Measurements from ENCODE around the gene SCMH1. TPM values are rescaled to one million over a fixed set of nuclear protein-coding genes. Genes with fewer than 3 reads are reported as not detected.
A peak's percentile ranks its signal among the peaks of the same experiment; 100 is the strongest.

Gene SCMH1
- total RNA-seq, 2 experiments from 2014 or later = 25.3 to 26.1 TPM

DNA sequence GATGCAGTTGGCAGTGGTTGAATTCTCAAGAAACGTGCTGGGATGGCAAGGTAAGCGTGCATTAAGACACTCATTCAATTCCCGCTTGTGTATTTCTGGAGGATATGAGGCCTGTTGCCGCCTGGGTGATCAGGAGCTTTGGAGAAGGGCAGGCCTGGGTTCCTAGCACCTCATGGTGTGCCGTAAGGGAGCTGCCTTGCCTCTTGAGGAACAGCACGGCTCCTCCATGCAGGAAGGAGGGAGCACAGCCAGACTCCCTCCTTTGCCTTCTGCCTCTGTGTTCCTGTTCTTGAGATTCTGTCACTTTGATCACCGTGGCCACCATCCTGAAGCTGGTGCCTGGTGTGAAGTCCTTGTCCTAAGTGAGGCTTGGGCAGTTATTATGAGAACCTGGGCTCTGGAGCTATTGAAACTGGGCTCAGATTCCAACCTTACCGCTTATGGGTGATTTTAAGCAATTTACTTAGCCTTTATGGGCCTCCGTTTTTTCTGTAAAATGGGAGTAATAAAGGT, 238.9 kb downstream of the SCMH1 start:
- TF ChIP-seq, protein P1, sequence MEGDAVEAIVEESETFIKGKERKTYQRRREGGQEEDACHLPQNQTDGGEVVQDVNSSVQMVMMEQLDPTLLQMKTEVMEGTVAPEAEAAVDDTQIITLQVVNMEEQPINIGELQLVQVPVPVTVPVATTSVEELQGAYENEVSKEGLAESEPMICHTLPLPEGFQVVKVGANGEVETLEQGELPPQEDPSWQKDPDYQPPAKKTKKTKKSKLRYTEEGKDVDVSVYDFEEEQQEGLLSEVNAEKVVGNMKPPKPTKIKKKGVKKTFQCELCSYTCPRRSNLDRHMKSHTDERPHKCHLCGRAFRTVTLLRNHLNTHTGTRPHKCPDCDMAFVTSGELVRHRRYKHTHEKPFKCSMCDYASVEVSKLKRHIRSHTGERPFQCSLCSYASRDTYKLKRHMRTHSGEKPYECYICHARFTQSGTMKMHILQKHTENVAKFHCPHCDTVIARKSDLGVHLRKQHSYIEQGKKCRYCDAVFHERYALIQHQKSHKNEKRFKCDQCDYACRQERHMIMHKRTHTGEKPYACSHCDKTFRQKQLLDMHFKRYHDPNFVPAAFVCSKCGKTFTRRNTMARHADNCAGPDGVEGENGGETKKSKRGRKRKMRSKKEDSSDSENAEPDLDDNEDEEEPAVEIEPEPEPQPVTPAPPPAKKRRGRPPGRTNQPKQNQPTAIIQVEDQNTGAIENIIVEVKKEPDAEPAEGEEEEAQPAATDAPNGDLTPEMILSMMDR (IDR thresholded peaks at IDR 0.05) = no peak
- ATAC-seq = peak; percentile 5
- Mint-ChIP-seq H3K9me3 (no peaks in the 10 kb centered on the region), H3K27me3 (no peaks in the 10 kb centered on the region), H3K4me1 (ENCODE audit: low read depth) (peaks cover 27% of the 10 kb centered on the region), H3K27ac (peak overlapping the region; percentile 37), H3K36me3 (ENCODE audit: low read depth) (peaks cover 81% of the 10 kb centered on the region), H3K4me3 (no peak overlapping the region)
- intact Hi-C loops (cut with micrococcal nuclease) = no loop called here
- no peak for DNase-seq
- CTCF ChIA-PET = interaction anchor here (0.6 to 2.3 kb wide), 9 partner anchors 8 to 141 kb away, joined by 3 to 12 read pairs (median 3); partner anchors contain the start of genes CITED4, CTPS1 and SLFNL1
- POLR2A ChIA-PET = interaction anchor here (1.0 to 6.4 kb wide), 8 partner anchors 9 to 28 kb away, joined by 3 to 67 read pairs (median 11); partner anchors contain the start of gene CTPS1

DNA sequence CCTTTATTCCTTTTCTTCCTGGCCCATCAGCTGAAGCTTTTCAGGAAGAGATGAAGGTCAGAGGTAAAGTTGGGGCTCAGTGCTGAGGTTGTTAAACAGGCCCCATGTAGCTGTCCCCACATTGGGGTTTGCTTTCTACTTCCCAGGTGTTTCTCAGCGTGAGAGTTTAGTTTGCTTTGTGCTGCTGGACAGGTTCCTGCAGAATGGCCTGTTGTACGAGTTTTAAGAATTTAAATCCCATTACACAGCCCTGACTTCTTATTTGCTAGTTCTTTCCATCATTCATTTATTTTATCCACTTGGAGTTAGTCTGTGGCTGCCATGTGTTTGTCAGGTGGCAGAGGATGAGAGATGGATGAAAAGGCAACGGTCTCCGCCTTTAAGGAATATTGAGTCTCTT, 243.4 kb downstream of the SCMH1 start:
- Mint-ChIP-seq H3K27ac (no peak overlapping the region), H3K27me3 (no peaks in the 10 kb centered on the region), H3K4me3 (no peak overlapping the region), H3K4me1 (ENCODE audit: low read depth) (peaks cover 24% of the 10 kb centered on the region), H3K36me3 (ENCODE audit: low read depth) (peaks cover 77% of the 10 kb centered on the region), H3K9me3 (no peaks in the 10 kb centered on the region)
- TF ChIP-seq, protein P1 (IDR thresholded peaks at IDR 0.05) = no peak
- ChIA-PET CTCF (no interaction called here), POLR2A (no interaction called here)
- DNase-seq (no peak), ATAC-seq (no peak)
- intact Hi-C loops (cut with micrococcal nuclease) = no loop called here

DNA sequence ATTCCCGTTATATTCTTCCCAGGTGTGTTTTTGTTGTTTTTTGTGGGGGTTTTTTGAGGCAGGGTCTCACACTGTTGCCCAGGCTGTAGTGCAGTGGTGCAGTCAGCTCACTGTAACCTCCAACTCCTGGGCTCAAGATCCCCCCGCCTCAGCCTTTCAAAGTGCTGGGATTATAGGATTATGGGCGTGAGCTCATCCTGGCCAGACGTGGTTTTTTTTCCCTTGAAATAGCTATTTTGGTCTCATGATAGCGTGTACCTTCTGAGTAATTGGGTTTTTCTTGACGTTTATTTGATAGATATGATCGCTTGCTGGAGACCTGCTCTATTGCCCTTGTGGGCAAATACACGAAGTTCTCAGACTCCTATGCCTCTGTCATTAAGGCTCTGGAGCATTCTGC, 245.0 kb downstream of the SCMH1 start:
- no peak overlapping the region for H3K27ac Mint-ChIP-seq
- CTCF ChIA-PET = no interaction called here
- POLR2A ChIA-PET = interaction anchor here (0.8 to 3.5 kb wide), 8 partner anchors 11 to 26 kb away, joined by 3 to 16 read pairs (median 4); partner anchors contain the start of genes CTPS1 and SLFNL1

DNA sequence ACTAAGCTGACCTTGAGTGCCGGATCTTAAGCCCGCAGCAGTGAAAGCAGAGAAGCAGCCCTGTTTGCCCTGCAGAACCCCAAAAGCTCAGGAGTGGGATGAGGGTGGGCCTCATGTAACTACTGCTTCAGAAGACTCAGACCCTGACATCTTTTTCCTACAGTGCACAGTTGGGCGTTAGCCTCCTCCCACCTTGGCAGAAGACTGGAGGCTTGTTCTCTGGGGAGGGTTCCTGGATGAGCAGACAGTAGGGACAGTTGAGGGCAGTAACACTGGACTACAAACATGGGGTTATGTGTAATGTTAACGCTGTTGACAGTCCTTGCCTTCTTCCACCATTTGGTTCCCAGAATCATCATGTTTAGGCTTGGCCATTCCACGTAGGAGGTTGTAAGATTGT, 253.0 kb downstream of the SCMH1 start:
- no peak for ATAC-seq
- no peak for DNase-seq
- peaks cover 24% of the 10 kb centered on the region for H3K4me1 Mint-ChIP-seq (ENCODE audit: low read depth)
- TF ChIP-seq, protein P1 (IDR thresholded peaks at IDR 0.05) = no peak
- H3K27ac Mint-ChIP-seq = no peak overlapping the region
- intact Hi-C loops (cut with micrococcal nuclease) = no loop called here
- ChIA-PET CTCF (interaction anchor here (1.0 to 1.3 kb wide), 2 partner anchors 12 to 15 kb away, joined by 3 read pairs; no protein-coding TSS in a partner anchor), POLR2A (interaction anchor here (1.4 to 3.3 kb wide), 2 partner anchors 9 to 14 kb away, joined by 4 to 20 read pairs; no protein-coding TSS in a partner anchor)
- H3K4me3 Mint-ChIP-seq = no peak overlapping the region
- H3K9me3 Mint-ChIP-seq = no peaks in the 10 kb centered on the region
- H3K27me3 Mint-ChIP-seq = no peaks in the 10 kb centered on the region
- peaks cover 89% of the 10 kb centered on the region for H3K36me3 Mint-ChIP-seq (ENCODE audit: low read depth)

More for the DNA sequence above, 245.0 kb downstream of the SCMH1 start:
- H3K9me3 Mint-ChIP-seq = no peaks in the 10 kb centered on the region
- DNase-seq (no peak), ATAC-seq (no peak)
- H3K27me3 Mint-ChIP-seq = no peaks in the 10 kb centered on the region
- TF ChIP-seq, protein P1 (IDR thresholded peaks at IDR 0.05) = no peak
- H3K4me3 Mint-ChIP-seq = no peak overlapping the region
- peaks cover 8% of the 10 kb centered on the region for H3K4me1 Mint-ChIP-seq (ENCODE audit: low read depth)
- intact Hi-C loops (cut with micrococcal nuclease) = no loop called here
- peaks cover 68% of the 10 kb centered on the region for H3K36me3 Mint-ChIP-seq (ENCODE audit: low read depth)

GRCh38 chr1:40988280-40988679, 253.8 kb downstream of the SCMH1 start:
- POLR2A ChIA-PET = interaction anchor here (1.4 to 7.4 kb wide), 2 partner anchors 8 to 15 kb away, joined by 4 to 67 read pairs; no protein-coding TSS in a partner anchor

More at GRCh38 chr1:40988280-40988679, 253.8 kb downstream of the SCMH1 start:
- peaks cover 31% of the 10 kb centered on the region for H3K4me1 Mint-ChIP-seq (ENCODE audit: low read depth)
- H3K36me3 Mint-ChIP-seq (ENCODE audit: low read depth) = peaks cover 90% of the 10 kb centered on the region
- H3K27me3 Mint-ChIP-seq = no peaks in the 10 kb centered on the region
- TF ChIP-seq, protein P1 (IDR thresholded peaks at IDR 0.05) = no peak
- DNase-seq (no peak), ATAC-seq (no peak)
- no peak overlapping the region for H3K27ac Mint-ChIP-seq
- H3K9me3 Mint-ChIP-seq = no peaks in the 10 kb centered on the region
- intact Hi-C loops (cut with micrococcal nuclease) = no loop called here
- no peak overlapping the region for H3K4me3 Mint-ChIP-seq
- CTCF ChIA-PET = interaction anchor here (1.0 kb wide), 1 partner anchor 15 kb away, joined by 3 read pairs; no protein-coding TSS in a partner anchor
